Measurements from ENCODE around the gene TNRC6C. TPM values are rescaled to one million over a fixed set of nuclear protein-coding genes. Genes with fewer than 3 reads are reported as not detected.

TNRC6C gene
- total and polyA plus RNA-seq, 2 experiments from 2014 or later, result 4.2 to 5.6 TPM

DNA sequence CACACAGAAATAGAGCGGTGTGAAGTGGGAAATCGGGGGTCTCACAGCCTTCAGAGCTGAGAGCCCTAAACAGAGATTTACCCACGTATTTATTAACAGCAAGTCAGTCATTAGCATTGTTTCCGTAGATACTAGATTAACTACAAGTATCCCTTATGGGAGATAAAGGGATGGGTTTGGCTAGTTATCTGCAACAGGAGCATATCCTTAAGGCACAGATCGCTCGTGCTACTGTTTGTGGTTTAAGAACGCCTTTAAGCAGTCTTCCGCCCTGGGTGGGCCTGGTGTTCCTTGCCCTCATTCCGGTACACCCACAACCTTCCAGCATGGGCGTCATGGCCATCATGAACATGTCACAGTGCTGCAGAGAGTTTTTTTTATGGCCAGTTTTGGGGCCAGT lies 143.0 kb downstream of the TNRC6C start:
- no peak for DNase-seq (ENCODE audit: low spot score)
- TF ChIP-seq EZH2 (IDR thresholded peaks at IDR 0.05; ENCODE audit: borderline replicate concordance), result no peak
- TF ChIP-seq EZH2phosphoT487 (IDR thresholded peaks at IDR 0.05; ENCODE audit: low read depth, severe bottlenecking, unreplicated experiment), result no peak
- TF ChIP-seq, protein P1, sequence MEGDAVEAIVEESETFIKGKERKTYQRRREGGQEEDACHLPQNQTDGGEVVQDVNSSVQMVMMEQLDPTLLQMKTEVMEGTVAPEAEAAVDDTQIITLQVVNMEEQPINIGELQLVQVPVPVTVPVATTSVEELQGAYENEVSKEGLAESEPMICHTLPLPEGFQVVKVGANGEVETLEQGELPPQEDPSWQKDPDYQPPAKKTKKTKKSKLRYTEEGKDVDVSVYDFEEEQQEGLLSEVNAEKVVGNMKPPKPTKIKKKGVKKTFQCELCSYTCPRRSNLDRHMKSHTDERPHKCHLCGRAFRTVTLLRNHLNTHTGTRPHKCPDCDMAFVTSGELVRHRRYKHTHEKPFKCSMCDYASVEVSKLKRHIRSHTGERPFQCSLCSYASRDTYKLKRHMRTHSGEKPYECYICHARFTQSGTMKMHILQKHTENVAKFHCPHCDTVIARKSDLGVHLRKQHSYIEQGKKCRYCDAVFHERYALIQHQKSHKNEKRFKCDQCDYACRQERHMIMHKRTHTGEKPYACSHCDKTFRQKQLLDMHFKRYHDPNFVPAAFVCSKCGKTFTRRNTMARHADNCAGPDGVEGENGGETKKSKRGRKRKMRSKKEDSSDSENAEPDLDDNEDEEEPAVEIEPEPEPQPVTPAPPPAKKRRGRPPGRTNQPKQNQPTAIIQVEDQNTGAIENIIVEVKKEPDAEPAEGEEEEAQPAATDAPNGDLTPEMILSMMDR (IDR thresholded peaks at IDR 0.05; ENCODE audit: poor library complexity), result no peak
- Histone ChIP-seq H3K9me2 (replicated peaks; ENCODE audit: insufficient read depth) (no peaks in the 10 kb centered on the region), H3K4me1 (ENCODE audit: insufficient read depth) (peaks cover 16% of the 10 kb centered on the region), H3K4me3 (no peak overlapping the region), H3K36me3 (replicated peaks; ENCODE audit: insufficient read depth, low read depth) (no peaks in the 10 kb centered on the region), H3K27ac (no peak overlapping the region), H3K9me3 (ENCODE audit: low read depth) (no peaks in the 10 kb centered on the region), H2AFZ (no peak overlapping the region), H3K4me2 (no peak overlapping the region), H4K20me1 (ENCODE audit: insufficient read depth, poor library complexity, severe bottlenecking) (no peaks in the 10 kb centered on the region), H3K79me2 (no peaks in the 10 kb centered on the region), H3K27me3 (no peaks in the 10 kb centered on the region)
- 98% methylated on average over 10 of the region's 10 CpGs for WGBS (ENCODE audit: low lambda C conversion rate, missing lambda C conversion rate)

DNA sequence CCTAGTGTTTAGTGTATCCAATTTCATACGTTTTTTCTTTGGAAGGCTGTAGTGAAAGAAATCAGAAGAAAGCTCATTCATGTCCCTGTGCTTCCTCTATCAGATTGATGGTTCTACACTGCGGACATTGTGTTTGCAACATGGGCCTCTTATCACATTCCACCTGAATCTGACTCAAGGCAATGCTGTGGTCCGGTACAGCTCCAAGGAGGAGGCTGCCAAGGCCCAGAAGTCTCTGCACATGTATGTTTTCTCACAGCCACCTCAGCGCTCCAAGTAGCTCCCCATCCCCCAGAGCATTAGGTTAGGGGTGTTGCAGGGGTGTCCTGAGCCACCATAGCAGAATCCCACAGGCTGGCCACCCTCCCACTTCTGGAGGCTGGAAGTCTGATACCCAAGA lies 144.8 kb downstream of the TNRC6C start:
- H3K36me3 ChIP-seq (replicated peaks; ENCODE audit: insufficient read depth, low read depth), result no peaks in the 10 kb centered on the region
- 71% methylated on average over 4 of the region's 4 CpGs for WGBS (ENCODE audit: low lambda C conversion rate, missing lambda C conversion rate)

DNA sequence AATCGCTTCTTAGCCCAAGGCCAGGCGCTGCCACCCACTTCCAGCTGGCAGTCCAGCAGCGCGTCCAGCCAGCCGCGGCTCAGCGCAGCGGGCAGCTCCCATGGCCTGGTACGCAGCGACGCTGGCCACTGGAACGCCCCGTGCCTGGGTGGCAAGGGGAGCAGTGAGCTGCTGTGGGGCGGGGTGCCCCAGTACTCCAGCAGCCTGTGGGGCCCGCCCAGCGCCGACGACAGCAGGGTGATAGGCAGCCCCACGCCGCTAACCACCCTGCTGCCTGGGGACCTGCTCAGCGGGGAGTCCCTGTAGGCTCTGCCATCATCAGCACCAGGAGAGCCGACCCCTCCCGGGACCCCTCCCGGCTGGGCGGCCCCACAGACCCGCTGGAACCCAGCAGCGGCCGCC lies 146.0 kb downstream of the TNRC6C start:
- Histone ChIP-seq H2AFZ (no peak overlapping the region), H4K20me1 (ENCODE audit: insufficient read depth, poor library complexity, severe bottlenecking) (no peaks in the 10 kb centered on the region), H3K4me3 (no peak overlapping the region), H3K27me3 (no peaks in the 10 kb centered on the region), H3K79me2 (no peaks in the 10 kb centered on the region), H3K9me3 (ENCODE audit: low read depth) (no peaks in the 10 kb centered on the region), H3K4me2 (no peak overlapping the region), H3K4me1 (ENCODE audit: insufficient read depth) (peaks cover 17% of the 10 kb centered on the region), H3K36me3 (replicated peaks; ENCODE audit: insufficient read depth, low read depth) (no peaks in the 10 kb centered on the region), H3K9me2 (replicated peaks; ENCODE audit: insufficient read depth) (no peaks in the 10 kb centered on the region), H3K27ac (no peak overlapping the region)
- 96% methylated on average over 28 of the region's 28 CpGs for WGBS (ENCODE audit: low lambda C conversion rate, missing lambda C conversion rate)
- TF ChIP-seq EZH2phosphoT487 (IDR thresholded peaks at IDR 0.05; ENCODE audit: low read depth, severe bottlenecking, unreplicated experiment) (no peak), EZH2 (IDR thresholded peaks at IDR 0.05; ENCODE audit: borderline replicate concordance) (no peak)
- TF ChIP-seq, protein P1 (IDR thresholded peaks at IDR 0.05; ENCODE audit: poor library complexity), result no peak
- no peak for DNase-seq (ENCODE audit: low spot score)

More for the DNA sequence above, 144.8 kb downstream of the TNRC6C start:
- Histone ChIP-seq H2AFZ (no peak overlapping the region), H4K20me1 (ENCODE audit: insufficient read depth, poor library complexity, severe bottlenecking) (no peaks in the 10 kb centered on the region), H3K79me2 (no peaks in the 10 kb centered on the region), H3K27me3 (no peaks in the 10 kb centered on the region), H3K4me1 (ENCODE audit: insufficient read depth) (peaks cover 17% of the 10 kb centered on the region), H3K9me2 (replicated peaks; ENCODE audit: insufficient read depth) (no peaks in the 10 kb centered on the region), H3K4me3 (no peak overlapping the region), H3K27ac (peak overlapping the region; percentile 72), H3K9me3 (ENCODE audit: low read depth) (no peaks in the 10 kb centered on the region), H3K4me2 (no peak overlapping the region)
- no peak for DNase-seq (ENCODE audit: low spot score)
- TF ChIP-seq EZH2 (IDR thresholded peaks at IDR 0.05; ENCODE audit: borderline replicate concordance), result no peak
- TF ChIP-seq, protein P1 (IDR thresholded peaks at IDR 0.05; ENCODE audit: poor library complexity), result no peak

DNA sequence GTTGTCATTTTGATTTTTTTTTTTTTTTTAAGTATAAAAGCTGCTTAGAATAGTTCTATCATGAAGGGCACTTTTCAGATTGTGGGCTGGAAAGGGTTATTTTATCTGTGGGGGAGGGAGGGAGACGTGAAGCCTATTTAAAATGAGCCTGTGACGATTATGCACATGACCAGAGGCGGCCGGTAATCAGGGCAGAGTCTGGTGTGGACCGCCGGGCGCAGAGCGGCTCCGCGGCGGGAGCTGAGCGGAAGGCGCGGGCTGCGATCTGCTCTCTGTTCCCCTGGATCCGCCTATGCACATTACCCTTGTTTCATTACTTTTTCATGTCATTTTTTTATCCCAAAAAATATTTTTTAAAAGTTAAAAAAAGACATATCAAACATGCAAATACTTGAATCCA lies 146.6 kb downstream of the TNRC6C start:
- Histone ChIP-seq H3K9me2 (replicated peaks; ENCODE audit: insufficient read depth) (no peaks in the 10 kb centered on the region), H4K20me1 (ENCODE audit: insufficient read depth, poor library complexity, severe bottlenecking) (no peaks in the 10 kb centered on the region), H3K4me3 (no peak overlapping the region), H3K4me2 (no peak overlapping the region), H3K79me2 (no peaks in the 10 kb centered on the region), H3K36me3 (replicated peaks; ENCODE audit: insufficient read depth, low read depth) (no peaks in the 10 kb centered on the region), H3K4me1 (ENCODE audit: insufficient read depth) (peaks cover 17% of the 10 kb centered on the region), H3K27me3 (no peaks in the 10 kb centered on the region), H3K9me3 (ENCODE audit: low read depth) (no peaks in the 10 kb centered on the region), H3K27ac (peak overlapping the region; percentile 55), H2AFZ (no peak overlapping the region)
- WGBS (ENCODE audit: low lambda C conversion rate, missing lambda C conversion rate), result 93% methylated on average over 16 of the region's 16 CpGs
- no peak for TF ChIP-seq EZH2 (IDR thresholded peaks at IDR 0.05; ENCODE audit: borderline replicate concordance)
- TF ChIP-seq, protein P1 (IDR thresholded peaks at IDR 0.05; ENCODE audit: poor library complexity), result no peak
- TF ChIP-seq EZH2phosphoT487 (IDR thresholded peaks at IDR 0.05; ENCODE audit: low read depth, severe bottlenecking, unreplicated experiment), result no peak
- no peak for DNase-seq (ENCODE audit: low spot score)

Measured in hepatocyte (in vitro differentiated cells).